ENCODE data around the gene MRM1.
"Not testable (repeated sequence)": the region's sequence is repeated elsewhere in the genome, so short reads cannot be mapped to it uniquely, and the experiment has no call there.

The MRM1 gene

DNA sequence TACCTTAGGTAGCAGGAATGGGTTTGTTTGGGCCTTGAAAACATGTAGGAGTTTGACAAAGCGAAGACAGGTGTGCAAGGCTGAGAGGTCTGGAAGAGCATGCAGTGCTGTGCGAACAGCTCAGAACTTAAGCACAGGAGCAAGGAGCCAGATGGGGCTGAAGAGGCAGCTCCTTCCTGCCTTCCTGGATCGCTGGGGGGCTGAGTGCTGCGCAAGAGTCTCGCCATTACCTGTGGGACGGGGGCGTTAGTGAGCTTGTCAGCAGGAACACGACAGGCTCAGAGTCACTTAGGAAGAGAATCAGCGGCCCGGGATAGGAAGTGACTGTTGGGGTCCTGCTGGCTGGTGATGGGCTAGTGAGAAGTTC, 464 bp upstream of the MRM1 start:
- no peak for DNase-seq (ENCODE audit: low read depth, low spot score)

DNA sequence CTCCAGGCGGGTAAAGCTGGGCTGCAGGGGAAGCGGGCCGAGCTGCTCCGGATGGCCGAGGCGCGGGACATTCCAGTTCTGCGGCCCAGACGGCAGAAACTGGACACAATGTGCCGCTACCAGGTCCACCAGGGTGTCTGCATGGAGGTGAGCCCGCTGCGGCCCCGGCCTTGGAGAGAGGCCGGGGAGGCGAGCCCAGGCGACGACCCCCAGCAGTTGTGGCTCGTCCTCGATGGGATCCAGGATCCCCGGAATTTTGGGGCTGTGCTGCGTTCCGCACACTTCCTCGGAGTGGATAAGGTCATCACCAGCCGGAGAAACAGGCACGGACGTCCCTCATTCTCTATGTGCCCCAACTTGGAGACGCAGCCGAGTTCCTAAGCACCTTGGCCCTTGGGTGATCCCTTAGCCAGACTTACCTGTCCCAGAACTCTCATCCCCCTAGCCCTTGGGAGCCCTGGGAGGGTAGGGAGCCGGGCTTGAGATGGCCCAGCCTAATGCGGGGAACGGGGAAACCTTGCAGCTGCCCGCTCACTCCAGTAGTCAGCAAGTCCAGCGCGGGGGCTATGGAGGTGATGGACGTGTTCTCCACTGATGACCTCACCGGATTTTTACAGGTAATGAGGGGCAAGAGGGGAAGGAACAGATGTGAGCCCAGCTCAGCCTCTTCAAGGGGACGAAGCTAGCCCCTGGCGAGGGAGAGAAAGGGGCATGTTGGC, 806 bp downstream of the MRM1 start:
- no peak for DNase-seq (ENCODE audit: low read depth, low spot score)

DNA sequence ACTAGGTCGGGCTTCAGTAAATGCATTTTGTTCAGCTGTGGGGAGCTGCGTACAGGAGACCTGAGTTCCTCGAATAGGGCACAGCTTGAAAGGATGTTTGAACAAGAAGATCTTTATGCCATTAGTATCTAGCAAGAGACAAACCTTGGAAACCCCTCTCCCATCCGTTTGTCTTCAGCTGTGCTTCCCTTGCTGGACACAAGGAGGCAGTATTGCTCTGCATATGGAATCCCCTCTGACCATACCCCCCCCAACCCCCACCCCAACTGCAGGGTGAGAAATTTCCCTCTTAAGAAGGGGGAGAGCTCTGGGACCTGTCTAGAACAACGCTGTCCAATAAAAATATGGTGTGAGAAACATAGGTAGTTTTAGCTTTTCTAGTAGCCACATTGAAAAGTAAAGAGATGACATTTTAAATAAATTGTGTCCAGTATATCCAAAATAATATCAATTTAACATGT, 1.6 kb downstream of the MRM1 start:
- DNase-seq (ENCODE audit: low read depth, low spot score): peak; percentile 36

DNA sequence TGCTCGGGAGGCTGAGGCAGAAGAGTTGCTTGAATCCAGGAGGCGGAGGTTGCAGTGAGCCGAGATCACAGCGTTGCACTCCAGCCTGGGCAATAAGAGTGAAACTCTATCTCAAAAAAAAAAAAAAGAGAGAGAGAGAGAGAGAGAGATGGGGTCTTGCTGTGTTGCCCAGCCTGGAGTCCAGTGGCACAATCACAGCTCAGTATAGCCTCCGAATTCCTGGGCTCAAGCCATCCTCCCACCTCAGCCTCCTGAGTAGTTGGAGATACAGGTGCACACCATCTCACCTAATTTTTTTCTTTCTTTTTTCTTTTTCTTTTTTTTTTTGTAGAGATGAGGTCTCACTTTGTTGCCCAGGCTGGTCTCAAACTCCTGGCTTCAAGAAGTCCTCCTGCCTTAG, 3.6 kb downstream of the MRM1 start:
- not testable (repeated sequence) for DNase-seq (ENCODE audit: low read depth, low spot score)

DNA sequence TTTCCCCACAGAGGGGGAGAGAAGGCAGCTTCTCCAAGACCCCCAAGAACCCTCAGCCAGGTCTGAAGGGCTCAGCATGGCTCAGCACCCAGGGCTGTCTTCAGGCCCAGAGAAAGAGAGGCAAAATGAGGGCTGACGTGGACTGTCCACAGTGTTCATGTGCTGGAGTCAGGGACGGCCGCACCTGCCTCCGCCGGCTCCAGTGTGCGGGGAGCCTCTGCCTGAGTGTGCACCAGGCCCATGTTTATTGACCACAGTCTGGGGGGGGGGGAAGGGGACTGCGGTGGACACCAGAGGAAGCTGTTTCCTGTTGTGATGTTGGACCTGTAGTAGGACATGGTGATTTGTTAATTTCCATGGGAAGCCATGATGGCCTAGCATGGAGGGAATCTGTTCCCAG, 6.9 kb downstream of the MRM1 start:
- DNase-seq (ENCODE audit: low read depth, low spot score): no peak

DNA sequence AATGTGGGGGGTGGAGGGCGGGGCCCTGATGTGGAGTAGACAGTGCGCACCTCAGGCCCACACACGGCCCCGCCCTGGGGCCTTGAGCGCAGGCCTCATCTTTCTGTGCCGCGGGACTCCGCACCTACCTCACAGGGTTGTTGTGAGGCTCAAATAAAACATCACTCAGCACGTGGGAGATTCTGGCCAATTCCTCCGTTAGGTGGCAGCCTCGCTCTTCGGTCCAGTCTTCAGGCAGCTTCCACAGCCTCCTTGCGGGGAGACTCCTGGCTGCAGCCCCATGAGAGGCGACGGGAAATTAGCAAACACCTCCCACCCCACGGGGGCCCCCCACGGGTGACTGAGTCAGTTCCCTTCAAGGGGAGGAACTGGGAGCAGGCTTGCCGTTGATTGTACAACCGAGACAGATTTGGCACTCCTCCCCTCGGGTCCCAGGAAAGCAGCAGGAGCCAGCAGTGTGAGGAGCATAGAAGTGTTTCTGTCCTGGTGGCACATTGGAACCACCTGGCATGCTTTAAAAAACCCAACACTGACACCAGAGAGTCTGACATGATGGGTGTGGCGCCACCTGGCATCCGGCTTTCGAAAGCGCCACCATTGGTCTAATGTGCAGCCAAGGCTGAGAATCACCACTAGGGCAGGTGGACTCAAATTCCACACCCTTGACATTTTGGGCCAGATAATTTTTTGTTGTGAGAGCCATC, 7.6 kb downstream of the MRM1 start:
- no peak for DNase-seq (ENCODE audit: low read depth, low spot score)

DNA sequence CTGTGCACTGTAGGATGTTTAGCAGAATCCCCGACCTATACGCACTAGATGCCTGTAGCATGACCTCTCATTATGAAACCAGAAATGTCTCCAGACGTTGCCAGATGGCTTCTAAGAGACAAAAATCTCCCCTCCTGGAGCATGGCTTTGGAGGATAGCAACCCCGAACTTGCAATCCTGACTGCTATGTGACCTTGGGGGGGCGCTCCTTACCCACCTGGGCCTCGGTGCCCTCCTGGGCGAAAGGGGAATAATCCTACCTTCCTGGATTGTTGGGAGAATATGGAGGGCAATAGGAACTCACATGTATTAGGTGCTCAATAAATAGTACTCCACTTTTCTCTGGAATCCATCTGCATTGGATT, 8.1 kb downstream of the MRM1 start:
- no peak for DNase-seq (ENCODE audit: low read depth, low spot score)

DNA sequence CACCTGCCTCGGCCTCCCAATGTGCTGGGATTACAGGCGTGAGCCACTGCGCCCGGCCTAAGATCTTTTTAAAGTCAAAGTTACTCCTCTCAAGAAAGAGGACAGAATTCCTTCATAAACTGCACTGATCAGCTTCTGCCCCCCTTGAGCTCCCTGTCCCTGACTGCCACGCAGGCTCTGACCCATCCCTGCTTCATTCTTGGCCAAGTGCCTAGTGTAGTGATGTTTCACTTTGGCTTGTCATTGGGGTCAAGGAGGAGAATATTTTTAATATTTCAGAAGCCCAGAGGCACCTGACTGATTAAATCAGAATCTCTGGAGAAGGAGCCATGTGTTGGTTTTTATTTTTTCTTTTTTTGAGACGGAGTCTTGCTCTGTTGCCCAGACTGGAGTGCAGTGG, 9.1 kb downstream of the MRM1 start:
- no peak for DNase-seq (ENCODE audit: low read depth, low spot score)

DNA sequence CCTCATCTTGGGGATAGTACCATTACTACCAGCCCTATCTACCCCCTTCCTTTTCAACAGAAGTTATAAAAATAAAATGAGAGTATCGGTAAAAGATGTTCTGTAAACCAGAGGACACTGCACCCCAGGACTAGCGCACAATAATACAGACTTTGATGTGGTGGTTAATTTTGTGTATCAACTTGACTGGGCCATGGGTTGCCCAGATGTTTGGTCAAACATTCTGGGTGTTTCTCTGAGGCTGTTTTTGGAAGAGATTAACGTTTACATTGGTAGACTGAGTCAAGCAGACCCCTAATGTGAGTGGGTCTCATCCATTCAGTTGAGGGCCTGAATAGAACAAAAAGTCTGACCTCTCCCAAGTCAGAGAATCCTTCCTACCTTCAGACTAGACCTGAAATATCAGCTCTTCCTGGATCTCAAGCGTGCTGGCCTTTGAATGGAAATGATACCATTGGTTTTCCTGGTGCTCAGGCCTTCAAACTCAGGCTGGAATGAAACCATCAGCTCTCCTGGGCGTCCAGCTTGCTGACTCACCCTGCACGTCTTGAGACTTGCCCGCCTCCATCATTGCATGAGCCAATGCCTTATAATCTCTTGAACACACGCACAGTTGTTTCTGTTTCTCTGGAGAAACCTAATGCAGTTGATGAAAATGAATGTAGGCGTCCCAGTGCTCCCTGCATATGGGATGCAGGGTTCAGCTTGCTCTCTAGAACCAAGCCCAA, 10.1 kb downstream of the MRM1 start:
- DNase-seq (ENCODE audit: low read depth, low spot score): no peak

DNA sequence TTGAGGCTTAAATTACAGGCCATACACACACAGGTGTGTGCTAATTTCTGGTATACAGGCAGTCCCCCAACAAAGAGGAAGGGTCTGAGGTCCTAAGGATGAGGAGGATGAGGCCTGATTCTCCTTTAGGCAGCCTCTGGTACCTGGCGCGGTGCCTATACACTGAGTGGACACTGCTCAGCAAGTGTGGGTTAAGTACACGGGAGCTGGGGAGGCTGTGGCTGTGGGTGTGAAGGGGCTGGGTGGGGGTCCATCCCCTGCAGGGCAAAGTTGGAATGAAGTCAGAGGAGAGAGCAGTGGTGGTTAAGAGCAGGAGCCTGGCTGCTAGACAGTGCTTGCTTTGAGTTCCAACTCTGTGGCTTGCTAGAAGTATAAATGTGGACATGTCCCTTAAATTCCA, 10.9 kb downstream of the MRM1 start:
- DNase-seq (ENCODE audit: low read depth, low spot score): no peak

DNA sequence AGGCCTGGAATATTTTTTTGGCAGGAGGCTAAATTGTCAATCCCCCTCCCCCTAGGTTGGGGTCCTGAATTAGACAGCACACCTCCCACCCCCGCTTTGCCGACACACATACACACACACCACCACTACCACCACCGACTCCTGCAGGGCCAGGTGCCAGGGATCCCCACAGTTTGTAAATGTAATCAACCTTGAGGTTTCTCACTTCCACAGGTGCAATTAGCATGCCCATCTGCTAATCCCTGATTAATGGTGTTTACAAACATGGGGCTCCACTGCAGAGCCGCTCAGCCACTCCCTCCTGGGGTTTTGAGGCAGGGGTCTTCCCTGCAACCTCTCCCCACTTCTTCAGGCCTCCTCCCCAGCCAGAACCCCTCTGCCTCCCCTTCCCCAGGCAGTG, 11.8 kb downstream of the MRM1 start:
- no peak for DNase-seq (ENCODE audit: low read depth, low spot score)

DNA sequence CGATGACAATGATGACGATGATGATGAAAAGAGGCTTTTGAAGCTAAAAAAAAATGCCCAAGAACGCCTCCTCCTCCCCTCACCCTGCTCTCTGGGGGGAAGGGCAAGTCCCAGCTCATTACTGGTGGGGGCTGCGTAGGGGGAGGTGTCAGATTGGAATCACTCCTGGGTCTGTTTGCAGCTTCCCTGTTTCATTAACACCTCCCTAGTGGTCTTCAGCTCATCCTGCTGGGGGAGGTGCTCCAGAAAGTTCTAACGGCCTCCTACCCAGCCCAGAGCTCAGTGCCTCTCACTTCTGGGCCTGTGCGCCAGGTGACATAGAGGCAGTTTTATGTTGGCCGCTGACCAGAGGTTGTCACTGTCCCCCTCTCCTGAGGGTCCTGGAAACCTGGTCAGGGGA, 12.7 kb downstream of the MRM1 start:
- no peak for DNase-seq (ENCODE audit: low read depth, low spot score)

DNA sequence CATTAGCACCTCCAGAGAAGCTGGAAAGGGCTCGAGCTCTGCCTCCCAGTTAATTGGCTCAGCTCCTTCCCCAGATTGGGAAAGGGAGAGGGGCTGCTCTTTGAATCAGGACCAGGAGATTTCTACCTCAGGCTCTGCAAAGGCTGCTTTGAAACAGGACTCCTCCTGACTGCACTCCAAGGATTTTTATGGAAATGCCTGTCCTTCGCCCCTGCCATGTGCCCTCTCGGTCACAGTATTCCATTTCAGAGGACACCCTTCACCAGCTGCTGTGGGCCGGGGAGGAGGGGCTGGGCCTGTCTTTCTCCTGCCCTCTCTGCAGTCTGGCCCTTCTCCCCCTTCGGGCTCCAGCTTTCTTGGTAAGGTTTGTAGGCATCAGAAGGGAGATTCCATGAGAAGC, 13.6 kb downstream of the MRM1 start:
- DNase-seq (ENCODE audit: low read depth, low spot score): no peak

DNA sequence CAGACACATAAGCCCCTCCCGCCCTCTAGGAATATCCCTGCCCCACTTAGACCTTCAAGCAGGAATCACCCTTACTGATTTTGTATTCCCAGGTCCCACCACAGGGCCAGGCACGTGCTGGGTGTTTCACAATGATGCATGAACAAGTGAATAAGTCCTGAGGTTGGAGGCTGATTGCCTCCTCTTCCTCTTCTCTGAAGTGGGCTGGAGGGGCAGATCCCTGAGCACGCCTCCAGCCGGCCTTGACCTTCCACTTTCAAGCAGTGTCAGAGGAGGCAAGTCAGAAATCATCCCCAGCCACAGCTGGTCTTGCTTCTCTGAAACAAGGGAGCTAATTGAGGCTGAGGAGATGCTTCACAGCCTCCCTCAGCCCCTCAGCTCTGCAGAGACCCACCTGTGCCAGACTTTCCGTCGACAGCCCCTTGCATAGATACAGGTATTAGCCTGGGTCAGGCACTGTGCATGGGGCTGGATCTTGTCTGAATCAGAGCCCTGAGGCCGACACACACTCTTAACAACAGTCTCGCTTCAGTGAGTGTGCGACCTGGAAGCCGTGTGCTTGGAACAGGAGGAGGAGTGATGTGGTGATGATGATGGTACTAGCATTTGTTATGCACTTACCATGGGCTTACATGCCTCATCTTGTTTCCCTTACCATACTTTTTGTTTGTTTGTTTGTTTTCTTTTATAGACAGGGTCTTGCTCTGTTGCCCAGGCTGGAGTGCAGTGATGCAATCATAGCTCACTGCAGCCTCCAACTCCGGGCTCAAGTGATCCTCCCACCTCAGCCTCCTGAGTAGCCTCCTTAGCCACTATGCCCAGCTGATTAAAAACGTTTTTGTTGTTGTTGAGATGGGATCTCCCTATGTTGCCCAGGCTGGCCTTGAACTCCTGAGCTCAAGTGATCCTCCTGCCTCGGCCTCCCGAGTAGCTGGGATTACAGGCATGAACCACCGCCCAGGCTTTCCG, 15.0 kb downstream of the MRM1 start:
- DNase-seq (ENCODE audit: low read depth, low spot score): no peak

DNA sequence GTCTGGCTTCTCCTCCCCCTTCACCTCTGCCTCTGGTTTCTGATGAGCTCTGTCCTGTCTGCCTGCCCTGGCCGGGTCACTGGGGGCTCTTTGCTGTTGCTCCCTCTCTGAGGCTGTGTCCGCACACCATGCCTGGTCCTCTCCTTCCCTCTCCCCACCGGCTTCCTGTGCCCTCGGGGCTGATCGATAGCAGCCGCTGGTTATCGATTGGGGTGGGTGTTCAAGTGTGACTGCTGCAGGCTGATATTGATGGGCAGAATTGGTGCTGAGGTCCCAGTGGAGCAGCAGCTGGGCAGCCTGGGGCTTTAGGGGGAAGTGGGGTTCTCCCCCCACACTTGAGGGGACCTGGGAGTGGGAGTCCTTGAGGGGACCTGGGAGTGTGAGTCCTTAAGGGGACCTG, 16.4 kb downstream of the MRM1 start:
- no peak for DNase-seq (ENCODE audit: low read depth, low spot score)

DNA sequence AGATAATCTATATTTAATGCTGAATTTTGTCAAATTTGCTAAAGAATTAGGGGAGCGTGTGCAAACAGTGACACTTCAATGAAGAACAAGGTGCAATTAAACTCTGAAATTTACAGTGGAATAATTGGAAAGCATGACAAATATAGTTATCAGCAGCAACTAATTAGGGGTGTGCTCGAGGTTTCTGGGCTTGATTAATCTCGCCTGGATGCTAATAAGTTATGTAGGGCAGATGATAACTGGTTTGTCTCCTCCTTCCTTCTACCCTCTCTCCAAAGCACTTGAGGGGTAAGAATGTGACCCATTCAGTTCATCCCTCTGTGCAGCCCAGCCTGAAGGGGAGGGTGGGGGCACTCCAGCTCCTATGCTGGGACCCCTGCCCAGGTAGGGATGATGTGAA, 21.9 kb downstream of the MRM1 start:
- DNase-seq (ENCODE audit: low read depth, low spot score): no peak

DNA sequence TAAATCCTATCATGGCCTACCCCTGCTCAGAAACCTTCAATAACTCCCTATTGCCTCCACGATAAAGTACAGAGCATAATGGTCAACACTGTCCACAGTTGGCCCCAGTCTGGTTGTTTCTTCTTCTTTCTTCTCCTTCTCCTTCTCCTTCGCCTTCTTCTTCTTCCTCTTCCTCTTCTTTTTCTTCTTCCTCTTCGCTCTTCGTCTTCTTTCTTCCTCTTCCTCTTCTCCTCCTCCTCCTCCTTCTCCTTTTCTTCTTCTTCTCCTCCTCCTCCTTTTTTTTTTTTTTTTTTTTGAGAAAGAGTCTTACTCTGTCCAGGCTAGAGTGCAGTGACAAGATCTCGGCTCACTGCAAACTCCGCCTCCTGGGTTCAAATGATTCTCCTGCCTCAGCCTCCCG, 23.8 kb downstream of the MRM1 start:
- DNase-seq (ENCODE audit: low read depth, low spot score): no peak

DNA sequence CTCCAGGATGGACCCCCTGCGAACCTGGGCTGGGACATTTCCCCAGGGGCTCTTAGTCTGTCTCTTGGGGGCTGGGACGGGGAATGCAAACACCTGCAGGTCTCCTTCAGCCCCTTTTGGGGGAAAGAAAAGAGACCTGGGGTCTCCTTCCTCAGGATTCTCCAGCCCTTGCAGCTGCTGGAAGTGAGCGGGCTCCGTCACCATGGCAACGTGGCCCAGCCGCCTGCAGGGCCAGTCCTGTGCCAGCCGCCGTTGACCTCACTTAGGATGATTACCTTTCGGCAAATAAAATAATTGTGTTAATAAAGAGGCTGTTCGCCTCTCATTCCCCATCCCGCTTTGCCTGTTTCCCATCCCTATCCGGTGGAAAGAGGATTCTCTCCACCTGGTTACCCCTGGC, 25.7 kb downstream of the MRM1 start:
- DNase-seq (ENCODE audit: low read depth, low spot score): no peak

DNA sequence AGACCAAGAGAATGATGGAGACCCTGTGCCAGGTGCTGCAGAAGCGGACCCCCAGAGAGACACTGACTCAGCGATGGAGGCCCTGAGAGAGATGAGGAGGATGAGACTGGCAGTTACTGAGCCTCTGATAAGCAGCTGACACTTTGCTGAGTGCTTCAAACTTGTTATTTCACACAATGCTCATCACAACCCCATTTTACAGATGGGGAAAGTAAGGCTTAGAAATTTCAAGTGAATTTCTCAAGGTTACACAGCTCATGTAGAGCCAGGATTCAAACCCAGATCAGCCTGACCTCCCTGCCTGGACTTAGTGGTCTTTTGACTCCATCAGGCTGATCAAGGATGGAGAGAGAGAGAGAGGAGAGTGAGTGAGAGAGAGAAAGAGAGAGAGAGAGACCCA, 27.2 kb downstream of the MRM1 start:
- DNase-seq (ENCODE audit: low read depth, low spot score): no peak

DNA sequence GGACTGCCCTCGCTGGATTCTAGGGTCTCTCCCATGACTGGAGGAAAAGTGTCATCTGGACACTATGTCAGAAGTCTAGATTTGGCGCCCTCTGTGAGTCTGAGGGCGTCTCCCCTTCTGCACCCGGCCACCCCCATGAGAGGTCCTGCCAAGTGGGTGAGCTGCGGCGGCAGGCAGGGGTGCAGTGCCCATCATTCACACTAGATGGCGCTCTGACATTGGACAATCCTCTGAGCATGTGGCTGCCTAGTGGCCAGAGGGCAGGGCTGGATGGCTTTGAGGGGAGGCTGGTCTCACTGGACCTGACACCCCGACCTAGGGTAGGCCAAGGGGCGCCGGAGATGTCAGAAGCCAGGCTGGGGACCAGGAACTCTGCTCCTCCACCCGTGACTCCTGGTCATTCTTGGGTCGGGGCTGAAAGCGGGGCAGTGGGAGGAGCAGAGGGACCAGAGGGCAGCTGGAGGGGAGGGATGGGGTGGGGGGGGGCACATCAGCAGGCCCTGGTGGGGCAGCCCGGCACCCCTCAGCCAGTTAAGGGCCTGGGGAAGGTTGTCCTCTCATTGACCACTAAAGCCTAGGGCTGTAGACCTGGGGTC, 28.0 kb downstream of the MRM1 start:
- peak; percentile 20 for DNase-seq (ENCODE audit: low read depth, low spot score)

DNA sequence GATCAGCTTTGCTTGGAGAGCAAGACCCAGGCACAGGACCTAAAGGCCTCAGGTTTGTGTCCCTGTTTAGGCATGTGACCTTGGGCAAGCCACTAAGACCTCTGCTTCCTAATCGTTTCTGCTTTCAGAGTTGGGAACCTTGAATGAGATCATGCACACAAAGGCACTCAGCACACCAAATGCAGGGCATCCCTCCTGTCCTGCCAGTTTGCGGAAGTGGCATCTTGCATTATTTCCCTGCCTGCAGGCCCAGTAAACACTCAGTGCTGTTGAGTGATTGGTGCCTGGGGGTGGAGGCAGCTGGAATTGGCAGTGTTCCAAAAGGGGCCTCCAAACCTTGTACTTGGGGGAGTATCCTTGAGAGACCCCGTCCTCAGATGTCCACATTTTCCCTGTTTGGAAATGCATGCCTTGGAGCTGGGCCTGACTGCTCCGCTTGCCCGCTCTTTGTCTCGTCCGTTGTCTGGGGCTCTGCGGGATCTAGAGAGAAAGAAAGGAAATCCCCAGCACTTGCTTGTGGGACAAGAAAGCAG, 28.7 kb downstream of the MRM1 start:
- no peak for DNase-seq (ENCODE audit: low read depth, low spot score)

Measured in smooth muscle cell of the brain vasculature (primary cell).